ENCODE data around the gene EXOSC2.
A peak's percentile ranks its signal among the peaks of the same experiment; 100 is the strongest.

The EXOSC2 gene

DNA sequence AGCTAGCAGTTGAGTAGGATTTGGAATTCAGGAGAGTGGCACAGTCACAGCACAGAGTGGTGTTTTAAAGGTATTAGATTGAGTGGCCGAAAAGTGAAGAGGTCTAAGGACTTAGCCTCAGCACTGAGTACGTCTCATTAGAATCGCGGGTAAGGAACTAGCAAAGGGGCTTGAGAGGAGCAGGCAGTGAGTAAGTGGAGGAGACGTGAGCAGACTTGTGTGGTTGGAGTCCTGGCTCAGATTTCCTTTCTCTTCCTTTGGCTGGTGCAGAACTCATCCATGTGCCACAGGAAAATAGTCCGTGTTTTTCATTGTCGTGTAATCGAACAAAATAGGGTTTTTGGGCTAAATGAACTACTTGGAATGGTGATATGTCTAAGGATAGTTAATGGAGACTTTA lies 3.4 kb downstream of the EXOSC2 start:
- DNase-seq (ENCODE audit: low read depth in 3 of 3) = no peak

DNA sequence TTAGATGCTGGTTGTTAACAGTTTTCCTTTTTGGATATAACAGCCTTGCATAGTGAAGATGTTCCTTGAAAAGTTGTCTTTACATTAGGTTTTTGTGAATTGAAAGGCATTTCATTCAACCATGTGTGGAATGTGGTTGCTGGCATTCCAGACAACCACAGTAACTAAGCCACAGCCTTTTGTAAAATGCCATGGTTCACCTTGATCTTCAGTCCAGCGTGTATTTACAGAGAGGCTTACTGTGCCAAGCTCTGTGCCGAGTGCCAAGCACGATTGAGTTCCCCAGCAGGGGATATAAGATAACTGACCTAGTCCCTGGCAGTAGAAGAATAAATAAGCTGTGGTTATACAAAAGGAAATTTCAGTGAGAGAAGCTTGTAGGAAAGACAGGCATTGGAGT lies 4.9 kb downstream of the EXOSC2 start:
- no peak for DNase-seq (ENCODE audit: low read depth in 3 of 3)

GRCh38 chr9:130699047-130699446 lies 5.5 kb downstream of the EXOSC2 start:
- no peak for DNase-seq (ENCODE audit: low read depth in 3 of 3)

- DNase-seq (ENCODE audit: low read depth in 3 of 3) = peak; percentile 54 to 63 (median 59)
Measured at GRCh38 chr9:130701059-130702022, 7.8 kb downstream of the EXOSC2 start.

DNA sequence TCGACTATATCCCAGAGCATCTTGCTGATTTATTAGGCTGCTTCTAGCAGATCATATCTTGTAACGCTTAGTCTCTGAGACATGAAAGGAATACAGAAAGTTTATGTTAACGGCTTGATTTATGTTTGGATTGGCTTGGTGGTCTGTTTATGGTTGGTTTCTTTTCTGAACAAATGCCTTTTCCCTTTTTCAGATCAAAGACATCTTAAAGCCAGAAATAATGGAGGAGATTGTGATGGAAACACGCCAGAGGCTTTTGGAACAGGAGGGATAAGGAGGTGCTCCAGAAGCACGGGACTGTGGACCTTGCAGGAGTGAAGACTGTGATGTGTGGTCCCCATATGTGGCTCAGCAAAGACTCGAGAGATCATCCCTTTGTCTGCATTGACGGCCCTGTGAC lies 9.9 kb downstream of the EXOSC2 start:
- no peak for DNase-seq (ENCODE audit: low read depth in 3 of 3)

DNA sequence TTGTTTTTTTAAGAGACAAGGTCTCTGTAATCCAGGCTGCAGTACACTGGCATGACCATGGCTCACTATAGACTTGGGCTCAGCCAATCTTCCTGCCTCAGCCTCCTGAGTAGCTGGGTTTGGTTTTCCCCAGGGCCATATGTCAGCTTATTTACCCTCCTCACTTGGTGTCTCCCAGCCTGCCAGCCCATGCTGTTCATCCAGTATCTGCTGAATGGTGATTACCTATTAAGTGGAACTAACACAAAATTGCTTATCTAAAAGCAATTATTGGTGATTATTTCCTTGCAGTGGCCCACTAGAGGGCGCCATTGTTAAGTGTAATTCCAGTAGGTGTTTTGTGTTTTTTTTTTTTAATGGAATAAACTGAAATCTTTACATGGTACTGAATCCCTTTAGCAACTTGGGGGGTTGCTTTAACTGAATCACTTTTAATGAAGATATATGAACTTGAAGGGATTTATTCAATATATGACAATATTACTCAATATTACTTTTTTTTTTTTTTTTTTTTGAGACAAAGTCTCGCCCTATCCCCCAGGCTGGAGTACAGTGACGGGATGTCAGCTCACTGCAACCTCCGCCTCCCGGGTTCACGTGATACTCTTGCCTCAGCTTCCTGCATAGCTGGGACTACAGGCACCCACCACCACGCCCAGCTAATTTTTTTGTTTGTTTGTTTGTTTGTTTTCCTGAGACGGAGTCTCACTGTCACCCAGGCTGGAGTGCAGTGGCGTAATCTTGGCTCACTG lies 13.8 kb downstream of the EXOSC2 start:
- peak; percentile 47 to 67 (median 55) for DNase-seq (ENCODE audit: low read depth in 3 of 3)

GRCh38 chr9:130710822-130711352 lies 17.3 kb downstream of the EXOSC2 start:
- DNase-seq (ENCODE audit: low read depth in 3 of 3) = no peak

DNA sequence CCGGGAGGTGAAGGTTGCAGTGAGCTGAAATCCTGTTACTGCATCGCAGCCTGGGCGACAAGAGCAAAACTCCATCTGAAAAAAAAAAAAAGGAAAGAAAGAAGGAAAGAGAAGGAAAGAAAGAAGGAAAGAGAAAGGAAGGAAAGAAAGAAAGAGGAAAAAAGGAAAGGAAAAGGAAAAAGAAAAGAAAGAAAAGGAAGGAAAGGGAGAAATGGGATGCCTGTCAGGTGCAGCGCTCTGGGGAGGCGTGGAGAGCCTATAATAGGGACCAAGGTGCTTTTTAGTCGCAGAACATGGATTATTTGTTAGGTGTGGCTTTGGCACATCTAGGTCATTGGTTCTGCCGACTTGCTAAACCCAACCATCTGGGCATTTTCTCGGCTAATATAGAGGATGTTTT lies 17.9 kb downstream of the EXOSC2 start:
- DNase-seq (ENCODE audit: low read depth in 3 of 3) = no peak

DNA sequence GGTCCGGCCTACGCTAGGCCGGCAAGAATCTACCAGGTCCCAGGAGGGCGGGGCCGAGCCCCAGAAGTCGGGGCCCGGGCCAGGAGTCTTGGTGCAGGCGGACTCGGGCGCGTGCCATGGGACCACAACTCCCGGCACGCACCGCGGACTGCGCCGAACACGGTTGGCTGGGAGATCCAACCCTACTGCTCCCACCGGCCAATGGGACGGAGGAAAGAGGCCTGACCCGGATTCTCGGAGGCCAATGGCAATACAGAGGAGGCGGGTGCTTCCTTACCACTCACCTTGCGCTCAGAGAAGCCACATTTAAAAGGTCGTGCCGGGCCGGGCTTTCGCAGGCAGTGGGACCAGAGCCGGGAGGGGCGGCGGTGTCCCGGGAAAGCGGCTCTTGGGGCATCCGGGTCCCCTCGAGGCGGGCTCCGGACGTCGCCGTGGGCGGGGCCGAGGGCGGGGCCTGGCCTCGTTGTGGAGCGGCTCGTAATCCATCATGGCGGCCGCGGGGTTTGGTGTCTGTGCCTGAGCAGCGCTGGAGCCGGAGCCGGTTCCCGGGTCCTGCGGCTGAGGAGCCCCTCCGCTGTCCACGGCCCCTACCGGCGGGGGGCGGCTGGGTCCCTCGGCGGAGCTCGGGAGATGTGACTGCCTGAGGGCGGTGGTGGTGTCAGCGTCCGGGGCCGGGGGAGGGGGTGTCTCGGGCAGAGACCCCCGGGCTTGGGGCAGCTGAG lies 19.1 kb downstream of the EXOSC2 start:
- DNase-seq (ENCODE audit: low read depth in 3 of 3) = peak; percentile 91 to 95 (median 94)

DNA sequence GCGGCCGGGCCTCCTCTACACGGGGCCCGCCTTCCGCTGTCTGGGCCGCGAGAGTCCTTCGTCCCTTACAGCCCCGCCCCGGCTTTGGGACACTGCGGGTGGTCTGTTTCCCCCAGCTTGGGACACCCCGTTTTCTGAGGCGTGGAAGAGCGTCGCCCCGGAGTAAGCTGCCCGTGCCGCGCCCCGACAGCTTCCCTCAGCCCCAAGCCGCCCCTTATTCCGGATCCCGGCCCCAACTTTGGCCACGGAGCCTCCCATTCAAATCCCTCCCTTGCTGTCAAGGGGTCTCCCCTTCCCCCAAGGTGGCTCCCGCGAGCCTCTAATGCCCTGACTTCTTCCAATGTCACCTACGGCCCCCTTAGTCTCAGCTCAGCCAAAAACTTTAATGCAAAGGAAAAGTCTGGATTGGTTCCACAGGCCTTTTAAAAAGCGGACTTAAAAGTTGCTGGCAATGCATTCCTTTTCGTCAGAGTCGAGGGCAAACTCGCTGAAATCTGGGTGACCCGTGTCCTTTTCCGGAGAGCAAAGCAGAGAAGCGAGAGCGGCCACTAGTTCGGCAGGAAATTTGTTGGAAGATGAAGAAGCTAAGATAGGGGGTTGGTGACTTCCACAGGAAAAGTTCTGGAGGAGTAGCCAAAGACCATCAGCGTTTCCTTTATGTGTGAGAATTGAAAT lies 19.8 kb downstream of the EXOSC2 start:
- DNase-seq (ENCODE audit: low read depth in 3 of 3) = no peak

GRCh38 chr9:130714586-130715110 lies 21.1 kb downstream of the EXOSC2 start:
- no peak for DNase-seq (ENCODE audit: low read depth in 3 of 3)

GRCh38 chr9:130715270-130715669 lies 21.7 kb downstream of the EXOSC2 start:
- no peak for DNase-seq (ENCODE audit: low read depth in 3 of 3)

- DNase-seq (ENCODE audit: low read depth in 3 of 3) = no peak
Measured at GRCh38 chr9:130718562-130718961, 25.0 kb downstream of the EXOSC2 start.

GRCh38 chr9:130720762-130721161 lies 27.2 kb downstream of the EXOSC2 start:
- DNase-seq (ENCODE audit: low read depth in 3 of 3) = no peak

DNA sequence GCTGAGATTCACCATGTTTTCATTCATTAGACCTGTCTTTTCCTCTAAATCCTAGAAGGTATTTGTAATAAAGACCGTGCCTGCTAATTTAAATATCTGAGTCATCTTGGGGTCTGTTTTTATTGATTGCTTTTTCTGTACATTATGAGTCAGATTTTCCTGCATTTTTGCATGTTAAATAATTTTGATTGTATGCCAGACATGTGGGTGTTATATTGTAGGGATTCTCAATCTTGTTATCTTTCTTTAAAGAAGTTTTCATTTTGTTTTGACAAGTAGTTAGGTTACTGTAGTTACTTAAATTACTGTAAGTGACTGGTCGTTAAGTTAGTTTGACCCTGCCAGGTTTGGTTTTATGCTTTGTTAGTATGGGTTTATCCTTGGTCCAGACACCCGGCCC lies 35.1 kb downstream of the EXOSC2 start:
- DNase-seq (ENCODE audit: low read depth in 3 of 3) = no peak

GRCh38 chr9:130729145-130729544 lies 35.6 kb downstream of the EXOSC2 start:
- DNase-seq (ENCODE audit: low read depth in 3 of 3) = no peak

- no peak for DNase-seq (ENCODE audit: low read depth in 3 of 3)
Measured at GRCh38 chr9:130731355-130731754, 37.8 kb downstream of the EXOSC2 start.

DNA sequence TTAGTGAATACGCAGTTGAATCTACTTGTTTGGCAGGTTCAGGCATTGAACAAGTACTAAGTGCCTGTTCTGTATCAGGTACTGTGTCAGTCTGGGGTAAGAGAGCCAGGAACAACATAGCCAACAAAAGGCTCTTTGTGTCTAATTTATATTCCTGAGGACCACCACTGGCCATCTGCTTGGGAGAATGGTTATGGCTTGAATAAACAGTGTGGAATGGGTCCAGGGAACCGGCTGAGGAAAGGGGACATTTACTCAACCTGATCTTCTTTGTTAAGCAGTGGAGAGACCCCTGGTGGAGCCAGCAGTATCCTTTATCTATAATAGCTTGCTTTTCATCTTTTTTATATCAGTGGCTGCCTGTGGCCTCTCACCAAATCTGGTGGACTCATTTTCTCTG lies 38.6 kb downstream of the EXOSC2 start:
- DNase-seq (ENCODE audit: low read depth in 3 of 3) = no peak

GRCh38 chr9:130732793-130733221 lies 39.2 kb downstream of the EXOSC2 start:
- DNase-seq (ENCODE audit: low read depth in 3 of 3) = no peak

- DNase-seq (ENCODE audit: low read depth in 3 of 3) = no peak
Measured at GRCh38 chr9:130735566-130735965, 42.0 kb downstream of the EXOSC2 start.

- no peak for DNase-seq (ENCODE audit: low read depth in 3 of 3)
Measured at GRCh38 chr9:130736834-130737233, 43.3 kb downstream of the EXOSC2 start.
